ENCODE data around the gene HBB. TPM values are rescaled to one million over a fixed set of nuclear protein-coding genes. Genes with fewer than 3 reads are reported as not detected.
"Not testable (repeated sequence)": the region's sequence is repeated elsewhere in the genome, so short reads cannot be mapped to it uniquely, and the experiment has no call there.

HBB gene
- total RNA-seq, 1 donor, result not detected

- Histone ChIP-seq H3K36me3 (ENCODE audit: insufficient read depth, low read length) (no peaks in the 10 kb centered on the region), H4K20me1 (ENCODE audit: insufficient read depth, low read length) (no peaks in the 10 kb centered on the region), H3K4me2 (ENCODE audit: insufficient read depth, low read length) (no peak overlapping the region), H3K4me1 (ENCODE audit: insufficient read depth, low read length) (no peaks in the 10 kb centered on the region), H3K9me3 (ENCODE audit: low read depth, low read length) (no peaks in the 10 kb centered on the region), H3K27ac (ENCODE audit: low read depth, low read length) (no peak overlapping the region), H3K27me3 (ENCODE audit: insufficient read depth, low read length) (no peaks in the 10 kb centered on the region), H3K4me3 (ENCODE audit: insufficient read depth, low read length) (no peak overlapping the region), H2AFZ (ENCODE audit: low read length) (no peak overlapping the region), H3K79me2 (ENCODE audit: insufficient read depth, low read length) (no peaks in the 10 kb centered on the region)
- TF ChIP-seq CTCF (IDR thresholded peaks at IDR 0.05; ENCODE audit: extremely low read depth, low read depth, low read length), result no peak
- no peak for DNase-seq (ENCODE audit: insufficient read length, low spot score, missing footprints)
Measured at GRCh38 chr11:5252919-5253265, 26.0 kb upstream of the HBB start.

- Histone ChIP-seq H3K36me3 (ENCODE audit: insufficient read depth, low read length) (no peaks in the 10 kb centered on the region), H3K4me2 (ENCODE audit: insufficient read depth, low read length) (no peak overlapping the region), H3K4me3 (ENCODE audit: insufficient read depth, low read length) (no peak overlapping the region), H3K27me3 (ENCODE audit: insufficient read depth, low read length) (no peaks in the 10 kb centered on the region), H3K79me2 (ENCODE audit: insufficient read depth, low read length) (no peaks in the 10 kb centered on the region), H2AFZ (ENCODE audit: low read length) (no peak overlapping the region), H4K20me1 (ENCODE audit: insufficient read depth, low read length) (no peaks in the 10 kb centered on the region), H3K27ac (ENCODE audit: low read depth, low read length) (no peak overlapping the region), H3K4me1 (ENCODE audit: insufficient read depth, low read length) (no peaks in the 10 kb centered on the region), H3K9me3 (ENCODE audit: low read depth, low read length) (no peaks in the 10 kb centered on the region)
- DNase-seq (ENCODE audit: insufficient read length, low spot score, missing footprints), result no peak
- no peak for TF ChIP-seq CTCF (IDR thresholded peaks at IDR 0.05; ENCODE audit: extremely low read depth, low read depth, low read length)
Measured at GRCh38 chr11:5252192-5252918, 25.5 kb upstream of the HBB start.

- Histone ChIP-seq H3K4me2 (ENCODE audit: insufficient read depth, low read length) (no peak overlapping the region), H3K4me3 (ENCODE audit: insufficient read depth, low read length) (no peak overlapping the region)
- no peak for TF ChIP-seq CTCF (IDR thresholded peaks at IDR 0.05; ENCODE audit: extremely low read depth, low read depth, low read length)
Measured at GRCh38 chr11:5251746-5252145, 24.9 kb upstream of the HBB start.

GRCh38 chr11:5250543-5251204 is 23.8 kb upstream of the HBB start:
- Histone ChIP-seq H3K27me3 (ENCODE audit: insufficient read depth, low read length) (no peaks in the 10 kb centered on the region), H3K36me3 (ENCODE audit: insufficient read depth, low read length) (no peaks in the 10 kb centered on the region), H3K79me2 (ENCODE audit: insufficient read depth, low read length) (no peaks in the 10 kb centered on the region), H2AFZ (ENCODE audit: low read length) (no peak overlapping the region), H3K4me3 (ENCODE audit: insufficient read depth, low read length) (no peak overlapping the region), H3K4me2 (ENCODE audit: insufficient read depth, low read length) (no peak overlapping the region), H3K4me1 (ENCODE audit: insufficient read depth, low read length) (no peaks in the 10 kb centered on the region), H3K9me3 (ENCODE audit: low read depth, low read length) (no peaks in the 10 kb centered on the region), H4K20me1 (ENCODE audit: insufficient read depth, low read length) (no peaks in the 10 kb centered on the region), H3K27ac (ENCODE audit: low read depth, low read length) (no peak overlapping the region)
- DNase-seq (ENCODE audit: insufficient read length, low spot score, missing footprints), result no peak
- no peak for TF ChIP-seq CTCF (IDR thresholded peaks at IDR 0.05; ENCODE audit: extremely low read depth, low read depth, low read length)

More at GRCh38 chr11:5251746-5252145, 24.9 kb upstream of the HBB start:
- Histone ChIP-seq H4K20me1 (ENCODE audit: insufficient read depth, low read length) (no peaks in the 10 kb centered on the region), H3K79me2 (ENCODE audit: insufficient read depth, low read length) (no peaks in the 10 kb centered on the region), H3K36me3 (ENCODE audit: insufficient read depth, low read length) (no peaks in the 10 kb centered on the region), H3K9me3 (ENCODE audit: low read depth, low read length) (no peaks in the 10 kb centered on the region), H3K27me3 (ENCODE audit: insufficient read depth, low read length) (no peaks in the 10 kb centered on the region), H3K4me1 (ENCODE audit: insufficient read depth, low read length) (no peaks in the 10 kb centered on the region), H3K27ac (ENCODE audit: low read depth, low read length) (no peak overlapping the region), H2AFZ (ENCODE audit: low read length) (no peak overlapping the region)
- DNase-seq (ENCODE audit: insufficient read length, low spot score, missing footprints), result no peak

- H3K27ac ChIP-seq (ENCODE audit: low read depth, low read length); DNase-seq (ENCODE audit: insufficient read length, low spot score, missing footprints); H3K4me1 ChIP-seq (ENCODE audit: insufficient read depth, low read length); H3K79me2 ChIP-seq (ENCODE audit: insufficient read depth, low read length); H3K27me3 ChIP-seq (ENCODE audit: insufficient read depth, low read length); H3K9me3 ChIP-seq (ENCODE audit: low read depth, low read length); H3K4me2 ChIP-seq (ENCODE audit: insufficient read depth, low read length); H3K36me3 ChIP-seq (ENCODE audit: insufficient read depth, low read length); H4K20me1 ChIP-seq (ENCODE audit: insufficient read depth, low read length); H3K4me3 ChIP-seq (ENCODE audit: insufficient read depth, low read length); H2AFZ ChIP-seq (ENCODE audit: low read length): not testable (repeated sequence)
Measured at GRCh38 chr11:5249807-5250396, 23.0 kb upstream of the HBB start, which contains the start of gene HBG1. Gene HBG1 (minus strand): TSS chr11:5249857. CDS start chr11:5249804, 53 bp downstream.
